ENCODE results near the gene MNS1.

MNS1 gene

GRCh38 chr15:56410721-56411120 is 54.2 kb downstream of the MNS1 start:
- TF ChIP-seq FOXP2 (optimal IDR thresholded peaks at IDR 0.05; ENCODE audit: borderline replicate concordance, extremely low read depth, extremely low read length, insufficient read depth) (no peak), POLR2AphosphoS5 (IDR thresholded peaks at IDR 0.05; ENCODE audit: low read depth, low read length) (no peak), REST (IDR thresholded peaks at IDR 0.05; ENCODE audit: insufficient read depth in 1 of 2, low read depth in 2 of 2, low read length in 2 of 2) (no peak), SIN3A (IDR thresholded peaks at IDR 0.05; ENCODE audit: borderline replicate concordance, insufficient read depth, low read length) (no peak), TAF1 (IDR thresholded peaks at IDR 0.05; ENCODE audit: borderline replicate concordance, insufficient read depth, low read length) (no peak)

GRCh38 chr15:56394909-56395308 is 70.0 kb downstream of the MNS1 start:
- TF ChIP-seq TAF1 (IDR thresholded peaks at IDR 0.05; ENCODE audit: borderline replicate concordance, insufficient read depth, low read length): no peak
- TF ChIP-seq SIN3A (IDR thresholded peaks at IDR 0.05; ENCODE audit: borderline replicate concordance, insufficient read depth, low read length): no peak
- no peak for TF ChIP-seq POLR2AphosphoS5 (IDR thresholded peaks at IDR 0.05; ENCODE audit: low read depth, low read length)
- TF ChIP-seq FOXP2 (optimal IDR thresholded peaks at IDR 0.05; ENCODE audit: borderline replicate concordance, extremely low read depth, extremely low read length, insufficient read depth): no peak
- TF ChIP-seq REST (IDR thresholded peaks at IDR 0.05; ENCODE audit: insufficient read depth in 1 of 2, low read depth in 2 of 2, low read length in 2 of 2): no peak

- no peak for TF ChIP-seq POLR2AphosphoS5 (IDR thresholded peaks at IDR 0.05; ENCODE audit: low read depth, low read length)
- TF ChIP-seq TAF1 (IDR thresholded peaks at IDR 0.05; ENCODE audit: borderline replicate concordance, insufficient read depth, low read length): no peak
- TF ChIP-seq SIN3A (IDR thresholded peaks at IDR 0.05; ENCODE audit: borderline replicate concordance, insufficient read depth, low read length): no peak
- TF ChIP-seq FOXP2 (optimal IDR thresholded peaks at IDR 0.05; ENCODE audit: borderline replicate concordance, extremely low read depth, extremely low read length, insufficient read depth): no peak
- no peak for TF ChIP-seq REST (IDR thresholded peaks at IDR 0.05; ENCODE audit: insufficient read depth in 1 of 2, low read depth in 2 of 2, low read length in 2 of 2)
Observed at GRCh38 chr15:56393277-56393676, 71.7 kb downstream of the MNS1 start.

- no peak for TF ChIP-seq REST (IDR thresholded peaks at IDR 0.05; ENCODE audit: insufficient read depth in 1 of 2, low read depth in 2 of 2, low read length in 2 of 2)
- TF ChIP-seq TAF1 (IDR thresholded peaks at IDR 0.05; ENCODE audit: borderline replicate concordance, insufficient read depth, low read length): no peak
- no peak for TF ChIP-seq POLR2AphosphoS5 (IDR thresholded peaks at IDR 0.05; ENCODE audit: low read depth, low read length)
- TF ChIP-seq FOXP2 (optimal IDR thresholded peaks at IDR 0.05; ENCODE audit: borderline replicate concordance, extremely low read depth, extremely low read length, insufficient read depth): no peak
Observed at GRCh38 chr15:56390739-56391267, 74.1 kb downstream of the MNS1 start.

- no peak for TF ChIP-seq FOXP2 (optimal IDR thresholded peaks at IDR 0.05; ENCODE audit: borderline replicate concordance, extremely low read depth, extremely low read length, insufficient read depth)
- TF ChIP-seq TAF1 (IDR thresholded peaks at IDR 0.05; ENCODE audit: borderline replicate concordance, insufficient read depth, low read length): no peak
- no peak for TF ChIP-seq POLR2AphosphoS5 (IDR thresholded peaks at IDR 0.05; ENCODE audit: low read depth, low read length)
- no peak for TF ChIP-seq REST (IDR thresholded peaks at IDR 0.05; ENCODE audit: insufficient read depth in 1 of 2, low read depth in 2 of 2, low read length in 2 of 2)
- no peak for TF ChIP-seq SIN3A (IDR thresholded peaks at IDR 0.05; ENCODE audit: borderline replicate concordance, insufficient read depth, low read length)
Observed at GRCh38 chr15:56385908-56386307, 79.0 kb downstream of the MNS1 start.

Measured in PFSK-1 (cell line).